ENCODE data around the gene MED23.

Gene MED23

DNA sequence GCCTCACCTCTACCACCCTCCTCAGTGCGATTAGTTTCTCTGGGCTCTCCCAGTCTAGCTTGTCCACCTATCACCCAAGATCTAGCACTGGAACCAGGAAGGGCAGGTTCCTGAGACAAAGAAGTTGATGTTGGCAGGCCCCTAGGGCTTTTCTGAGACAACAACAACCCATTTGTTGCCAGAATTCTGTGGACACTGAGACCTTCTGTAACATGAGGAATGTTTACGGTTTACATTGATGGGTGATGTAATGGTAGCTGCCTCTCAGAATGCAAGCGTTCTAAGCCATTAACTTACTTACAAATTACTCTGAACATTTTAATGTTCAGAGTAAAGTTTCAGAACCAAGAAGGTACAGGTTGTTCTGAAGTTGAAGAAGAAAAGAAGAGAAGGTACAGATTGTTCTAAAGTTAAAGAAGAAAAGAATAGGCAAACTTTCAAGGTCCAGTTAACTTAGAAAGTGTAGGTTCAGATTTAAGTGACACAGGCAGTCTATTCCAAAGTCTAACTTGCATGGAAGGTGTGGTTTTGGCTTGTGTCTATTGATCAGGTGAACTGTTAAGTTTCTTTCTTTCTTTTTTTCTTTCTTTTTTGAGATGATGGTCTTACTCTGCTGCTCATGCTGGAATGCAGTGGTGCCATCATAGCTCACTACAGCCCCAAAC, 3.7 kb upstream of the MED23 start:
- Histone ChIP-seq H3K9me3 (no peaks in the 10 kb centered on the region), H3K27me3 (ENCODE audit: low read depth) (peaks cover 3% of the 10 kb centered on the region; the same call in 1 of the 2 replicates), H3K4me1 (peaks cover 4% of the 10 kb centered on the region), H3K4me3 (no peak overlapping the region), H3K36me3 (replicated peaks) (no peaks in the 10 kb centered on the region)
- in situ Hi-C loops (cut with MboI; ENCODE audit: low sequenced_read_pairs): no loop called here
- DNase-seq (ENCODE audit: low spot score in 2 of 2): no peak

DNA sequence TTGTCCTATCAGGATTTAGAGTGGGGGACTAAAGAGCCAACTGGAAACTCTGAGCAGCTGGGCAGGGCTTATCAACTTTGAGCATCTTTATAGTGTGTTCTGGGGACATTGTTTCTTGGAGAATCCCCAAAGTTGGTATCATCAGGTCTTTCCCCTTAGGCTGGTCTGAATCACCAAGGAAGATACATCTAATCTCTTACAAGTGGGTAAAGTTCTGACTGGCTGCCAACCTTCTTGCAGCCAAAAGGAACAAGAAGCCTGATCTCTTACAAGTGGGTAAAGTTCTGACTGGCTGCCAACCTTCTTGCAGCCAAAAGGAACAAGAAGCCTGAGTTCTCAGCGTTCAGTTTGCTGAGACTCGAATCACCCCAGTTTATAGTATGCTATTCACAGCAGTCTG, 1.6 kb upstream of the MED23 start:
- Histone ChIP-seq H3K9me3 (no peaks in the 10 kb centered on the region), H3K36me3 (replicated peaks) (peaks cover 4% of the 10 kb centered on the region; the same call in 1 of the 2 replicates), H3K4me3 (no peak overlapping the region), H3K4me1 (peaks cover 4% of the 10 kb centered on the region), H3K27me3 (ENCODE audit: low read depth) (peaks cover 3% of the 10 kb centered on the region; the same call in 1 of the 2 replicates)
- DNase-seq (ENCODE audit: low spot score in 2 of 2): no peak
- in situ Hi-C loops (cut with MboI; ENCODE audit: low sequenced_read_pairs): no loop called here

DNA sequence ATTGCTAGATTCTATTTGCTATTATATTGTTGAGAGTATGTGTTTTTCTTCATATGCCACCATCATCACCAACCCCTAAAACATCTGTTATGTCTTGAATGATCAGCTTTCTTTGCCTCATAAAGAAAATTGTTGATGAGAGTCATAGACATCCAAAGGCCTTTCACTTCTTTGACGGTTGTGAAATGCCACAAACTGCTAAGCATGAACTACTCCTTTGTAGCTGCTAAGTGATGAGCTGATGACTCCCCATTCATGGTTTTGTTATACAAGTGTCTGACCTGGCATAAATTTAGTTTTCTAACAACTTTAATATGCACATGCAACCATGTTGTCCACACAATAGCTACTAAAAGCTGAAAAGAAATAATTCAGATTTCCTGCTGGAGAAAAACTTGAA, 684 bp upstream of the MED23 start:
- DNase-seq (ENCODE audit: low spot score in 2 of 2): no peak
- in situ Hi-C loops (cut with MboI; ENCODE audit: low sequenced_read_pairs): no loop called here
- Histone ChIP-seq H3K4me3 (no peak overlapping the region; the same call in 1 of the 2 replicates), H3K36me3 (replicated peaks) (peaks cover 13% of the 10 kb centered on the region; the same call in 1 of the 2 replicates), H3K27me3 (ENCODE audit: low read depth) (peaks cover 3% of the 10 kb centered on the region; the same call in 1 of the 2 replicates), H3K4me1 (peaks cover 4% of the 10 kb centered on the region), H3K9me3 (no peaks in the 10 kb centered on the region)

DNA sequence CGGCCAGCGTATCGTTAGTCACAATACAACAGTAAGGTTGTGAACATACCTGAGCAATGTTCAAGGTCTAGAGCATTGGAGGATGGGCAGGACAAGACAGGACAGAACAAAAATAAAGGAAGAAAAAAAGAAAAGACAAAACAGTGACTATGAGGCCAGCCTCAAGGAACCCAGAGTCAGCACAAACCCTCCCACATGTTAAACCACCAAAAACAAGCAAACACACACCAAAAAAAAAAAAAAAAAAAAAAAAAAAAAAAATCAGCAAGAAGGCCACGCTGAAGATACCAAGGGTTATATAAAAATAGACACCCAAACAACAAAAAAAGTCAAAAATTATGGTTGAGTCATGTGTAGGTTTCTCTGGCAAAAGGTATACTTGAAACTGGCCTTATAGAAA, 12.8 kb downstream of the MED23 start:
- Histone ChIP-seq H3K36me3 (replicated peaks) (peaks cover 34% of the 10 kb centered on the region), H3K4me1 (peaks cover 5% of the 10 kb centered on the region)

DNA sequence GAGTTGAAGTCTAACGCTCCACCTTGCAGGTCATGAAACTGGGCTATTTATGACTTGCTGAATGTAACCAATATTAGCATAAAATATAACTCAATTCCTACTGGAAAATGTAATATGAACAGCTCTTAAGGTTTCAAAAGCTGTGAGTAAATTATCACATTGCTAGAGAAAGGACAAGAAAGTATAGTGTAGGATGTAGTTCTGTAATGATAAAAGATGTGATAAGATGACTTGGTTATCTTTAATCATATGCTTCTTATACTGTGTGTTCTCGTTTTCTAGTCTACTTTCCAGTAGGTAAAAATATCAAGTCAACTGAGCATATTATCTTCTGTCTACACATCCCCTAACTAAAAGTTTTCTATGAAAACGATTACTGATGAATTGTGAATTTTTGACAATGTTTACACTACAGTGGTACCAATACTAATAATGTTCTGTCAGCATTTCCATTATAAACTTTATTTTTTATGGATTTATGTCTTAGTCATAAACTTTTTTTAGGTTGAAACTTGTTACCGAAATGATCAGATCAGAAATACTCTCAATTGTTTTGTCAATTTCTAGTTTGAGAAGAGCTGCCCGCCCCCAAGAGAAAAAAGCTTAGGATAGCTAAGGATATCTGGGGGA, 14.6 kb downstream of the MED23 start:
- H3K36me3 ChIP-seq (replicated peaks): peaks cover 23% of the 10 kb centered on the region
- no peak overlapping the region for H3K4me3 ChIP-seq
- H3K9me3 ChIP-seq: no peaks in the 10 kb centered on the region
- DNase-seq (ENCODE audit: low spot score in 2 of 2): no peak
- peaks cover 5% of the 10 kb centered on the region for H3K4me1 ChIP-seq
- H3K27me3 ChIP-seq (ENCODE audit: low read depth): no peaks in the 10 kb centered on the region
- in situ Hi-C loops (cut with MboI; ENCODE audit: low sequenced_read_pairs): no loop called here

More for the DNA sequence above, 12.8 kb downstream of the MED23 start:
- in situ Hi-C loops (cut with MboI; ENCODE audit: low sequenced_read_pairs): no loop called here
- Histone ChIP-seq H3K4me3 (no peak overlapping the region), H3K27me3 (ENCODE audit: low read depth) (no peaks in the 10 kb centered on the region), H3K9me3 (no peaks in the 10 kb centered on the region)
- no peak for DNase-seq (ENCODE audit: low spot score in 2 of 2)

DNA sequence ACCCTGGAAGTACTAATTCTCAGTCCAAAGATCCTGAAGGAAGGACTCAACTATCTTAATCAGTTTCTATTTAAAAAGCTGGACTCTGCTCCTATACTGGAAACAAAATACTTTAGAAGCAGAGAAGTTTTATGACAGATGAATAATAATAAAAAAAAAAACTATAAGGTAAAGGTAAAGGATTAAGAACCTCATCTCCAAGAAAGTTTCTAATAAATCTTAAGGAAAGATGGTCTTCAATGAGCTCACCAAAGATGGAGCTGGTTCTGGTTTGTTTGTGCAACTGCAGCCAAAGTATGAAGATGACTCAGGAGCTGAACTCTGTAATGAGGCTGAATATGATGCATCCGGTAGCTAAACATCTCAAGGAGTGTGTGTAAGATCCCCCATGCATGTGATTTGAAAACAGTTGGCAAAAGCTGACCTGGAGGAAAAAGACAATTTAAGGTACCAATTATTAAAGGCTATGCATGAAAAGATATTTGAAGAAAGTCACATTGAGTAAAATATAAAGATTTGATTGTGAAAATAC, 25.2 kb downstream of the MED23 start:
- no peak overlapping the region for H3K4me3 ChIP-seq
- no peak for DNase-seq (ENCODE audit: low spot score in 2 of 2)
- peaks cover 46% of the 10 kb centered on the region for H3K36me3 ChIP-seq (replicated peaks)
- no peaks in the 10 kb centered on the region for H3K27me3 ChIP-seq (ENCODE audit: low read depth)
- H3K4me1 ChIP-seq: no peaks in the 10 kb centered on the region
- in situ Hi-C loops (cut with MboI; ENCODE audit: low sequenced_read_pairs): no loop called here
- no peaks in the 10 kb centered on the region for H3K9me3 ChIP-seq

DNA sequence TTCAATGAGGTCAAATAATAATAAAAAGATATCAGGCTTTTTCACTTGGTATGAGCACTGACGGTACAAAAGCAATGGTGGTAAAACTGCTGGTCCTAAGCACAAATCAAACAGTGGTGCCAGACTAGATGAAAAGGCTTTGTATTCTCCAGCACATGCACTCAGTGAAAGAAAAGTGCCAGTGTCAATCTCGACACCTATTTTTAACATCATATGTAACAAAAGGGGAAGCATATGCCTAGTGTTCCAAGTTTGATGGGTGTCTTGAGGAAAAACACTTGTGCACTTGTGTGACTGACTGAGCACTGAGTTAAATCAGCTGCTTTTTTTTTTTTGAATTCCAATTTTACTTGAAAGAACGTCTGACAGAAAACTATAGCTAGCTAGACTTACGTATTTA, 27.3 kb downstream of the MED23 start:
- Histone ChIP-seq H3K4me3 (no peak overlapping the region), H3K9me3 (no peaks in the 10 kb centered on the region), H3K36me3 (replicated peaks) (peaks cover 46% of the 10 kb centered on the region), H3K4me1 (no peaks in the 10 kb centered on the region), H3K27me3 (ENCODE audit: low read depth) (no peaks in the 10 kb centered on the region)
- no peak for DNase-seq (ENCODE audit: low spot score in 2 of 2)
- in situ Hi-C loops (cut with MboI; ENCODE audit: low sequenced_read_pairs): no loop called here

DNA sequence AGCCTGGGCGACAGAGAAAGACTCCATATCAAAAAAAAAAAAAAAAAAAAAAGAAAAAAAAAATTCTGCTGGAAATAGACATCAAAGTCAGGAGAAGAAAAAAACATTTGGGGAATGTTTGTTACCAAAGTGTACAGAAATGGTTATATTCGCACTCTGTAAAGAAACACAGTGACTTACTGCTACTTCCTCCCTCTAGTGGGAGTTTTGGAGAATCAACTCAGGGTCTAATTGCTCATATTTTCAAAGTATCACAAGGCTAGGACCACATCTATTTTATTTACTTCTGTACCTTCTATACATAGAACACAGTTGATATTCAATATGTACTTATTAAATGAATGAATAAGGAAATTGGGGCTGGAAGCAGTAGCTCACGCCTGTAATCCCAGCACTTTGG, 30.6 kb downstream of the MED23 start:
- Histone ChIP-seq H3K4me1 (no peaks in the 10 kb centered on the region), H3K4me3 (no peak overlapping the region), H3K27me3 (ENCODE audit: low read depth) (no peaks in the 10 kb centered on the region), H3K9me3 (no peaks in the 10 kb centered on the region), H3K36me3 (replicated peaks) (peaks cover 36% of the 10 kb centered on the region)
- DNase-seq (ENCODE audit: low spot score in 2 of 2): peak in 1 of 2 experiments; percentile 7
- in situ Hi-C loops (cut with MboI; ENCODE audit: low sequenced_read_pairs): no loop called here

DNA sequence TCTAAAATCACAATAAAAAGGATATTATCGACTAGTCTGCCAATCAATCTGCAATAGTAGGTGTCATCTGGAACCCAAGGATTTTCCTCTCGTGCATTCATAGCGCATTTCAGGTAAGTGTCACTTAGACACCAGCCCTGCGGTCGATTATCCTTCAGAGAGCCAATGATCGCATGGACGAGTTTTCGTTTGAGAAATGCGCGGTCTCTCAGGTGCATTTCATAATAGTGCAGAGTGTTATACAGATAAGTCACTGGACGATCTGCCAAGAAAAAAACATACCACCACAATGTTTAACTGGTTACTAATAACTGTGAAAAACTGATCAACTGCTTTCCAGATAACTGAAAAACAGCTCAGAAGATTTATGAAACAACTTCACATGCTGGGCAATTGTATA, 34.0 kb downstream of the MED23 start:
- in situ Hi-C loops (cut with MboI; ENCODE audit: low sequenced_read_pairs): no loop called here
- no peak for DNase-seq (ENCODE audit: low spot score in 2 of 2)
- Histone ChIP-seq H3K4me1 (no peaks in the 10 kb centered on the region), H3K36me3 (replicated peaks) (peaks cover 27% of the 10 kb centered on the region), H3K27me3 (ENCODE audit: low read depth) (no peaks in the 10 kb centered on the region), H3K4me3 (no peak overlapping the region), H3K9me3 (no peaks in the 10 kb centered on the region)

DNA sequence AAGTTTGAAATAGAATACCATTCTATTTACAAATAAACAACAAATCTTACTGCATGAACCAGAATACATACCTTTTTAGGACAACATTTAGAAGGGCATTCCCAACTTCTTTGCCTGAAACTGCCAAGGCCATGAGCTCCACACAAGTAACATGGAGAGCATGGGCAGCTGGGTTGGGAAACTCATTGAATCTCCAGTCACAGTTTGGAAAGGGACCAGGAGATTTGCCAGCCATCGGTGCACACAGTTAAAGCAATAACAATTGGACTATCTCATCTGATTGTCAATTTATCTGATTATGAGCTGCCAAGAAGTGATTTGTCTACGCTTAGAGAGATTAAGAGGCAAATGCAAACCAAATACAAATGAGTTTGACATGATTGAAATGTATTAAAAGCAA, 35.1 kb downstream of the MED23 start:
- H3K4me3 ChIP-seq: no peak overlapping the region
- DNase-seq (ENCODE audit: low spot score in 2 of 2): no peak
- in situ Hi-C loops (cut with MboI; ENCODE audit: low sequenced_read_pairs): no loop called here
- H3K36me3 ChIP-seq (replicated peaks): peaks cover 30% of the 10 kb centered on the region
- H3K4me1 ChIP-seq: no peaks in the 10 kb centered on the region
- no peaks in the 10 kb centered on the region for H3K9me3 ChIP-seq
- no peaks in the 10 kb centered on the region for H3K27me3 ChIP-seq (ENCODE audit: low read depth)

DNA sequence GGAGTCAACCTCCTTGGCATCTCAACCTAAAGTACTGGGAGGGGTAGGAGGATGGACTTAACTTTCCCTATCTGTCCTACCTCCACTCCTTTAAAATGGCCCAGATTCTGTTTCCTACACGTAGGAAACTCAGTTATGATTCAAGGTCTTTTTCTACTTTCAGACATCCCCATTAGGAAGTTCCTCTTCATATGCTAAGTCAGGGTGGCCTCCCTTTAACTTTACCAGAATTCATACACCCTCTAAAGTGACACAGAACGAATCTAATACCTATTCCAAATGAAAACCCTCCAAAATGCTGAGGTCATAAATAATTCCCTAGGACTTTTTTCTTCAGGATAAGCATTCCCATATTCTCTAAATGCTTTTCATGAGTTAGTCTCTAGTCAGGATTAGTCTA, 39.4 kb downstream of the MED23 start:
- in situ Hi-C loops (cut with MboI; ENCODE audit: low sequenced_read_pairs): no loop called here
- peaks cover 34% of the 10 kb centered on the region for H3K36me3 ChIP-seq (replicated peaks)
- H3K27me3 ChIP-seq (ENCODE audit: low read depth): no peaks in the 10 kb centered on the region

DNA sequence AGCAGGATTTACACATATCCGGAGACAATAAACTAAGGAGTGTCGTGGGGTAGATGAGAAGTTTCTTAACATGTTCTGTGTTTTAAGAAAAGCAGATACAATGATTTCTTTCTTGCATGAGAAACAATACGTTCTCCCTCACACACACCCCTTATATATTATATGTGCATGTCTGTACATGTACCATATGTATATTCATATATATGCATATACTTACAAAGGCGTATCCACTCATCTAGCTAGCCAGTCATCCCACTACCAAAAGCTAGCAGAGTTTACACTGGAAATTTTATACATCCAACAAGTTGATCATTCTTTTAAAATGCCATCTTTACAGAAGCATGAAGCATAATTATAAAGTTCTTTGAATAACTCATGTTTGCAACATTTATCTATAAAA, 40.1 kb downstream of the MED23 start:
- in situ Hi-C loops (cut with MboI; ENCODE audit: low sequenced_read_pairs): no loop called here
- no peak for DNase-seq (ENCODE audit: low spot score in 2 of 2)
- H3K4me1 ChIP-seq: no peaks in the 10 kb centered on the region
- H3K4me3 ChIP-seq: no peak overlapping the region
- peaks cover 34% of the 10 kb centered on the region for H3K36me3 ChIP-seq (replicated peaks)
- no peaks in the 10 kb centered on the region for H3K27me3 ChIP-seq (ENCODE audit: low read depth)
- no peaks in the 10 kb centered on the region for H3K9me3 ChIP-seq

More for the DNA sequence above, 39.4 kb downstream of the MED23 start:
- Histone ChIP-seq H3K9me3 (no peaks in the 10 kb centered on the region), H3K4me3 (no peak overlapping the region), H3K4me1 (no peaks in the 10 kb centered on the region)
- DNase-seq (ENCODE audit: low spot score in 2 of 2): no peak

DNA sequence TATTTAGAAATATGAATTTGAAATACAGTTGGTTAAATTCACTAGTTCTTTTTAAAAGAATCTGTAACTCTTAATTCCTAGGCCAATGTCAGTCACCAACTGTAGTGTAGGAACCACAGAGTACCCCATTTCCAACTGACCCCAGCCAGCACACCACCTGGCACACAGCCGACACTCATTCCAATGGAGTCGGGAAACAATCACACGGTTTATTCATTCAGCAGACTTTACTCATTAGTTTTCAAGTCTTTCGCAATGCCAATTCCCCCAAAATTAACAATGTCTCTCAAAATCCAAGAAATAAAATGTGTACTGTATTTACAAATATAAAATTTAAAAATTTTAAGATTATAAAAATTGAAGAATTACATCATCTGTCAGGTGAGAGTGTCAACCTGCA, 41.5 kb downstream of the MED23 start:
- H3K36me3 ChIP-seq (replicated peaks): peaks cover 29% of the 10 kb centered on the region

DNA sequence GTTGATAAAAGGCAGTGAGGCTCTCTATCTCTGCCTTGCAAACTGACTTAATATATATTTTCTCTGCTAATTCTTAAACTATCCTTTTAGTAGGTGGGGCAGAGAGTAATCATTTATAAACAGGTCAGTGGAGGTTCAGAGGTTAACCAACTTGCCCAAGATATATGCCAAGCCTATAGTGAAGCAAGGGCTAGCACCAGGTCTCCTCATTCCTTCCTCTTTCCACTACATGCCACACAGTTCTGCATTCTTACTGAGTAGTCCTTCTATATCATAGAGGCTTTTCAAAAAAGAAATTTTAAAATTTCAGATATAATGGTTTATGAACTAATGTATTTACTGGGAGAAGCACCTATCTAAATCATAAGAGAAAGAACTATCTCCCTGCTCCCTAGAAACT, 46.5 kb downstream of the MED23 start:
- Histone ChIP-seq H3K27me3 (ENCODE audit: low read depth) (no peaks in the 10 kb centered on the region), H3K4me3 (no peak overlapping the region), H3K36me3 (replicated peaks) (peaks cover 2% of the 10 kb centered on the region), H3K4me1 (no peaks in the 10 kb centered on the region), H3K9me3 (no peaks in the 10 kb centered on the region)
- in situ Hi-C loops (cut with MboI; ENCODE audit: low sequenced_read_pairs): no loop called here
- no peak for DNase-seq (ENCODE audit: low spot score in 2 of 2)

More for the DNA sequence above, 41.5 kb downstream of the MED23 start:
- Histone ChIP-seq H3K4me1 (no peaks in the 10 kb centered on the region), H3K9me3 (no peaks in the 10 kb centered on the region), H3K27me3 (ENCODE audit: low read depth) (no peaks in the 10 kb centered on the region), H3K4me3 (no peak overlapping the region)
- DNase-seq (ENCODE audit: low spot score in 2 of 2): no peak
- in situ Hi-C loops (cut with MboI; ENCODE audit: low sequenced_read_pairs): no loop called here

Data from HAP-1 (cell line).